HL-60 (cell line): ENCODE measurements around the gene ADRA2C.

ENCODE experiments used
- GABPA ChIP-seq: IDR thresholded peaks from 2 replicates; pipeline ENCODE4 v1.6.1; 2012; ENCODE audit warnings: low read depth
- POLR2AphosphoS5 ChIP-seq: IDR thresholded peaks from 2 replicates; pipeline ENCODE4 v1.6.1; 2012; ENCODE audit warnings: low read depth
- TF ChIP-seq, protein P1 (sequence below): IDR thresholded peaks from one replicate; pipeline ENCODE4 v1.5.1; 2011; ENCODE audit warnings: low read length, control low read depth, inconsistent platforms; ENCODE audit not compliant: insufficient read depth
- TF ChIP-seq, protein P2 (sequence below): IDR thresholded peaks from 2 replicates; pipeline ENCODE4 v1.6.1; 2012; ENCODE audit warnings: low read depth; ENCODE audit not compliant: insufficient replicate concordance

DNA sequence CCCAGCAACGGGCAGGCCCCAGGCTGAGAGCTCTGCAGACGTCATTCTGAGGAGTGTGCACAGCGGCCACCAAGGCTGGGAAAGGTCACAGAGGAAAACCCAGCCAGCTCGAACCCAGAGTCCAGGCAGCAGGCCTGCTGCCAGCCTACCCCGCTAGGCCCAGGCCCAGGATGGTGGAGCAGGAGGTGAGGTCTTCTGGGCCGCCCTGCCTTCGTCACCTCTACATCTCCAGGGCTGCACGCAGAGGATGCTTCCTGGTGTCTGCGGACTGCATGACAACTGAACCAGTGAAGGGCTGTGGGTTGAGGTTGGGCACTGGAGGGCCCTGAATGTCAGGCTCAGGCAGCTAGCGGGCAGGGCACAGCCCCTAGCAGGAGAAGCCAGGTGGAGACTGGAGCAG is 5.8 kb upstream of the ADRA2C start:
- TF ChIP-seq POLR2AphosphoS5, result no peak
- TF ChIP-seq, protein P1, sequence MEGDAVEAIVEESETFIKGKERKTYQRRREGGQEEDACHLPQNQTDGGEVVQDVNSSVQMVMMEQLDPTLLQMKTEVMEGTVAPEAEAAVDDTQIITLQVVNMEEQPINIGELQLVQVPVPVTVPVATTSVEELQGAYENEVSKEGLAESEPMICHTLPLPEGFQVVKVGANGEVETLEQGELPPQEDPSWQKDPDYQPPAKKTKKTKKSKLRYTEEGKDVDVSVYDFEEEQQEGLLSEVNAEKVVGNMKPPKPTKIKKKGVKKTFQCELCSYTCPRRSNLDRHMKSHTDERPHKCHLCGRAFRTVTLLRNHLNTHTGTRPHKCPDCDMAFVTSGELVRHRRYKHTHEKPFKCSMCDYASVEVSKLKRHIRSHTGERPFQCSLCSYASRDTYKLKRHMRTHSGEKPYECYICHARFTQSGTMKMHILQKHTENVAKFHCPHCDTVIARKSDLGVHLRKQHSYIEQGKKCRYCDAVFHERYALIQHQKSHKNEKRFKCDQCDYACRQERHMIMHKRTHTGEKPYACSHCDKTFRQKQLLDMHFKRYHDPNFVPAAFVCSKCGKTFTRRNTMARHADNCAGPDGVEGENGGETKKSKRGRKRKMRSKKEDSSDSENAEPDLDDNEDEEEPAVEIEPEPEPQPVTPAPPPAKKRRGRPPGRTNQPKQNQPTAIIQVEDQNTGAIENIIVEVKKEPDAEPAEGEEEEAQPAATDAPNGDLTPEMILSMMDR, result no peak
- TF ChIP-seq, protein P2, sequence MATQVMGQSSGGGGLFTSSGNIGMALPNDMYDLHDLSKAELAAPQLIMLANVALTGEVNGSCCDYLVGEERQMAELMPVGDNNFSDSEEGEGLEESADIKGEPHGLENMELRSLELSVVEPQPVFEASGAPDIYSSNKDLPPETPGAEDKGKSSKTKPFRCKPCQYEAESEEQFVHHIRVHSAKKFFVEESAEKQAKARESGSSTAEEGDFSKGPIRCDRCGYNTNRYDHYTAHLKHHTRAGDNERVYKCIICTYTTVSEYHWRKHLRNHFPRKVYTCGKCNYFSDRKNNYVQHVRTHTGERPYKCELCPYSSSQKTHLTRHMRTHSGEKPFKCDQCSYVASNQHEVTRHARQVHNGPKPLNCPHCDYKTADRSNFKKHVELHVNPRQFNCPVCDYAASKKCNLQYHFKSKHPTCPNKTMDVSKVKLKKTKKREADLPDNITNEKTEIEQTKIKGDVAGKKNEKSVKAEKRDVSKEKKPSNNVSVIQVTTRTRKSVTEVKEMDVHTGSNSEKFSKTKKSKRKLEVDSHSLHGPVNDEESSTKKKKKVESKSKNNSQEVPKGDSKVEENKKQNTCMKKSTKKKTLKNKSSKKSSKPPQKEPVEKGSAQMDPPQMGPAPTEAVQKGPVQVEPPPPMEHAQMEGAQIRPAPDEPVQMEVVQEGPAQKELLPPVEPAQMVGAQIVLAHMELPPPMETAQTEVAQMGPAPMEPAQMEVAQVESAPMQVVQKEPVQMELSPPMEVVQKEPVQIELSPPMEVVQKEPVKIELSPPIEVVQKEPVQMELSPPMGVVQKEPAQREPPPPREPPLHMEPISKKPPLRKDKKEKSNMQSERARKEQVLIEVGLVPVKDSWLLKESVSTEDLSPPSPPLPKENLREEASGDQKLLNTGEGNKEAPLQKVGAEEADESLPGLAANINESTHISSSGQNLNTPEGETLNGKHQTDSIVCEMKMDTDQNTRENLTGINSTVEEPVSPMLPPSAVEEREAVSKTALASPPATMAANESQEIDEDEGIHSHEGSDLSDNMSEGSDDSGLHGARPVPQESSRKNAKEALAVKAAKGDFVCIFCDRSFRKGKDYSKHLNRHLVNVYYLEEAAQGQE, result no peak
- TF ChIP-seq GABPA, result no peak
